CD4-positive, alpha-beta T cell treated with Interleukin-12 subunit alpha and Interleukin-12 subunit beta, for 1 hour (primary cell): ENCODE measurements around the gene OR10H1.
"Not testable (repeated sequence)": the region's sequence is repeated elsewhere in the genome, so short reads cannot be mapped to it uniquely, and the experiment has no call there.

Source experiments
- DNase-seq: peaks from one replicate; pipeline ENCODE4 v3.0.0-alpha.2; 2020

Gene OR10H1

GRCh38 chr19:15828121-15828610 lies 12.7 kb upstream of the OR10H1 start:
- no peak for DNase-seq

GRCh38 chr19:15825753-15826152 lies 10.3 kb upstream of the OR10H1 start:
- DNase-seq: no peak

GRCh38 chr19:15820646-15821045 lies 5.2 kb upstream of the OR10H1 start:
- peak; percentile 37 for DNase-seq

GRCh38 chr19:15813916-15814315 lies 1.5 kb downstream of the OR10H1 start:
- no peak for DNase-seq

GRCh38 chr19:15812060-15812722 lies 3.3 kb downstream of the OR10H1 start:
- peak; percentile 56 for DNase-seq

GRCh38 chr19:15811476-15811875 lies 4.0 kb downstream of the OR10H1 start:
- DNase-seq: no peak

GRCh38 chr19:15810335-15810734 lies 5.1 kb downstream of the OR10H1 start:
- no peak for DNase-seq

- DNase-seq: not testable (repeated sequence)
Measured at GRCh38 chr19:15794279-15794678, 21.2 kb downstream of the OR10H1 start.

- DNase-seq: no peak
Measured at GRCh38 chr19:15790096-15790495, 25.4 kb downstream of the OR10H1 start.

GRCh38 chr19:15788594-15789270 lies 26.7 kb downstream of the OR10H1 start:
- no peak for DNase-seq

GRCh38 chr19:15787611-15788155 lies 27.8 kb downstream of the OR10H1 start, which contains the start of gene OR10H5:
OR10H5 (plus strand) TSS chr19:15787661; CDS start chr19:15794049, 6,388 bp downstream.
- no peak for DNase-seq

GRCh38 chr19:15782896-15783295 lies 32.6 kb downstream of the OR10H1 start:
- not testable (repeated sequence) for DNase-seq

GRCh38 chr19:15782211-15782610 lies 33.3 kb downstream of the OR10H1 start:
- no peak for DNase-seq

- no peak for DNase-seq
Measured at GRCh38 chr19:15781661-15782060, 33.8 kb downstream of the OR10H1 start.

GRCh38 chr19:15780610-15781418 lies 34.6 kb downstream of the OR10H1 start:
- no peak for DNase-seq

GRCh38 chr19:15779756-15780476 lies 35.5 kb downstream of the OR10H1 start:
- no peak for DNase-seq

GRCh38 chr19:15776991-15777970 lies 38.2 kb downstream of the OR10H1 start:
- DNase-seq: no peak

GRCh38 chr19:15776264-15776663 lies 39.2 kb downstream of the OR10H1 start:
- no peak for DNase-seq

- DNase-seq: no peak
Measured at GRCh38 chr19:15775249-15775648, 40.2 kb downstream of the OR10H1 start.

- DNase-seq: not testable (repeated sequence)
Measured at GRCh38 chr19:15774159-15774558, 41.3 kb downstream of the OR10H1 start.

- no peak for DNase-seq
Measured at GRCh38 chr19:15769586-15769985, 45.9 kb downstream of the OR10H1 start.
